NCI-H1048 (cell line): ENCODE data around the gene ALPL.
"Not testable (repeated sequence)": the region's sequence is repeated elsewhere in the genome, so short reads cannot be mapped to it uniquely, and the experiment has no call there.

ENCODE experiments used
- DNase-seq: peaks from one replicate; lab custom pipeline; 2025; lab: John Stamatoyannopoulos, UW

Gene ALPL

GRCh38 chr1:21509351-21510112 lies at the start of gene ALPL:
ALPL (plus strand) TSS chr1:21509423; CDS start chr1:21554082, 44,659 bp downstream.
- no peak for DNase-seq

DNA sequence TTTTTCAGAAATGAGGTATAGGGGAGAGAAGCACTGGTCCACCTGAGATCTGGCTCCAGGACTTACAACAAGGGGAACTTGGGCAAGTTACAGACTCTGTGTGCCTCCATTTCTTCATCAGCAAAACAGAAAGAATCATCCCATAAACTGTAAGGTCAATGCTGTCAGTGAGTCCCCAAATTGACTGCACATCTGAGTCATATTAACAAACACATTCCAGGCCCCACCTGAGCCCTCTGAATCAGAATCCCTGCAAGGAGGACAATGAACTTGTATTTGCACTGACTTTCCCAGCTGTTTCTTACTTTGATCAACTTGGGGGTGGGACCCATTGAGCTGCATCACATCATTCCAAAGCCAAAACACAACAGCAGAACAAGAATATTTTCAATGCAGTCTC lies 44.1 kb upstream of the ALPL start:
- not testable (repeated sequence) for DNase-seq

GRCh38 chr1:21467946-21468345 lies 41.3 kb upstream of the ALPL start:
- DNase-seq, result not testable (repeated sequence)

- DNase-seq, result no peak
Observed at GRCh38 chr1:21468599-21468998, 40.6 kb upstream of the ALPL start.

DNA sequence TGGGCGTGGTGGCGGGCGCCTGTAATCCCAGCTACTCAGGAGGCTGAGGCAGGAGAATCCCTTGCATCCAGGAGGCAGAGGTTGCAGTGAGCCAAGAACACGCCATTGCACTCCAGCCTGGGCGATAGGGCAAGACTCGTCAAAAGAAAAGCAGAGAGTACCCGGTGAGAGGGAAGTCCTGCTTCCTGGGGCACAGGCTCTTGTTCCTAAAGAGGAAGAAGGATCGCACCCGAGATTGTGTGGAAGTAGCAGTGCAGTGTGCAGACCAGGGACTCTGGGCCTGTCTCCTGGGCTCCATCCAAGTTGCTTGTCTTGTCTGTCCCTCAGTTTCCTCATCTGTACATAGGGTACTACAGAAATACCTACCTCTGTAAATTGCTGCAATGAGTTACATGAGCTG lies 39.6 kb upstream of the ALPL start:
- no peak for DNase-seq

DNA sequence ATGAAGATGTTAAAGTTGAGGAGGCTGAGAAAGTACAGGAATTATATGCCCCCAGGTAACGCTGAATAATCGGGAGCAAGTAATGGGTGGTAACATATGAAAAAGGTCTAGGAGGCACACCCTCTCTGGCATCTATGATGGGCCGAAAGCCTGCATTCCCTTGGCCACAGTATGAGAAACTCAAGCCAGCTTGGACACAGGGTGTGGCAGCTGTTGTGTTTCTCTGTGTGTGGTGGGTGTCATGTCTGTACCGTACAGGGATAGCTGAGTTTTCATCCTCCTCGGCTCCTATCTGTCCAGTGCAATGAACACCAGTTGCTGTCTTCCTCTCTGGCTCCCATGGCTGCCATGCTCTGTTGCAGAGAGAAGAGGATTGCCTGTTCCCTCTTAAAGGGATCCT lies 36.4 kb upstream of the ALPL start:
- no peak for DNase-seq

DNA sequence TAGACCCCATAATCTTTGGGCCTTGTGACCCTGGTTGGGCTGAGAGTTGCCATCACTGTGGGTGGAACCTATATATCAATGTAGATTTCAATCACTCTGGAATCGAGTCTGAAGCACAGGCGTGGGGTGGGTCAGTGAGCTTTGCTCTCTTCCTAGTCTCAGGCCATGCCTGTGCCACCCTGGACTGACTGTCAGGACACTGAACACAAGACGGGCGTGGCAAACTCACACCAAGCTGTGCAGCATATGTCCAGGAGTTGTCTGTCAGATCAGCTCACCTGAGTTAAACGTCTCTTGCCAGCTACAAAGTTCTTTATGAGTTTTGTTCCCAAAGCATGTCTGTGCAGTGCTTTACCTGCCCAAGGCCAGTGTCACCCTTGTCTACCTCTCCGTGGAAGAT lies 30.9 kb upstream of the ALPL start:
- no peak for DNase-seq

DNA sequence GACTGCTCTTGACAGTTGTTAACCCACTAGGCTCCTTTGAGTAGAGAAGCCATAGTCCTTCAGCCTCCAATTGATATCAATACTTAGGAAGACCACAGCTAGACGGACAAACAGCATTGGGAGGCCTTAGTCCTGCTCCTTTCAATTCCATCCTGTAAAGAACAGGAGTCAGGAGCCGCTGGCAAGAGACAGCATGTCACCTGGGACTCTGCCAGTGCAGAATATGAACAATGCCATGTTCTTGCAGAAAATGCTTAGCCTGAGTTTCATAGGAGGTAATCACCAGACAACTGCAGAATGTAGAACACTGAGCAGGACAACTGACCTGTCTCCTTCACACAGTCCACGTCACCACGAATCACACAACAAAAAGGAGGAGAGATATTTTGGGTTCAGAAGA lies 25.3 kb upstream of the ALPL start:
- DNase-seq, result not testable (repeated sequence)

GRCh38 chr1:21489146-21489545 lies 20.1 kb upstream of the ALPL start:
- no peak for DNase-seq

DNA sequence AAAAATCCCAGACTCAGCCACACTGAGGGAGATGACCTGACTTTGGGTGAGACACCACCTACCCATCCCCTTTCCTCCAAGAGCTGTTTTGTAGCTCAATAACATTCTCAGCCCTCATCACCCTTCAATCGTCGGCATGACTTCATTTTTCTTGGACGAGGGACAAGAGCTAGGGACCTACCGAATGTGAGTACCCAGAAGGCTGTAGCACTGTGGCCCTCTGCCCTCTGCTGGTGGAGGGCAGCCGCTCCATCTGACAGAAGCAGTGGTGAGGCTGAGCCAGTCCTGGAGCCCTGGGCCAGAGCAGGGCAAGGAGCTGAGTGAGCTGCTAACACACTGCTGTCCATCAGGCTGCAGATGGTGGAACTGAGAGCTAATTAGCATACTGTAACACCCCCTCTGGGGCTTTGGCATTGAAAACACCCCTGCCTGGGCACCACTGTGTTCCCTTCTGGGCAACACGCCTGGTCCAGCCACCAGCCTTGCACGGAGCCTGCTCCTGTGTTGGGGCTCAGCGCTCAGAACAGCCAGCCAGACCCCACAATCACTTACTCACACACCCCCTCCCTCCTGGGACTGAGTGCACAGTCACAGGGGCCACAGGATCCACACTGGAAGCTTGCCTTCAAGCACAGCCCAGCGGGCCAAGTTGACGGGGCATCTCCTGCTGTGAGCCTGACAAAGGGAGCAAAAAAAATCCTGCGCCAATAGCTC lies 18.3 kb upstream of the ALPL start:
- DNase-seq, result no peak

DNA sequence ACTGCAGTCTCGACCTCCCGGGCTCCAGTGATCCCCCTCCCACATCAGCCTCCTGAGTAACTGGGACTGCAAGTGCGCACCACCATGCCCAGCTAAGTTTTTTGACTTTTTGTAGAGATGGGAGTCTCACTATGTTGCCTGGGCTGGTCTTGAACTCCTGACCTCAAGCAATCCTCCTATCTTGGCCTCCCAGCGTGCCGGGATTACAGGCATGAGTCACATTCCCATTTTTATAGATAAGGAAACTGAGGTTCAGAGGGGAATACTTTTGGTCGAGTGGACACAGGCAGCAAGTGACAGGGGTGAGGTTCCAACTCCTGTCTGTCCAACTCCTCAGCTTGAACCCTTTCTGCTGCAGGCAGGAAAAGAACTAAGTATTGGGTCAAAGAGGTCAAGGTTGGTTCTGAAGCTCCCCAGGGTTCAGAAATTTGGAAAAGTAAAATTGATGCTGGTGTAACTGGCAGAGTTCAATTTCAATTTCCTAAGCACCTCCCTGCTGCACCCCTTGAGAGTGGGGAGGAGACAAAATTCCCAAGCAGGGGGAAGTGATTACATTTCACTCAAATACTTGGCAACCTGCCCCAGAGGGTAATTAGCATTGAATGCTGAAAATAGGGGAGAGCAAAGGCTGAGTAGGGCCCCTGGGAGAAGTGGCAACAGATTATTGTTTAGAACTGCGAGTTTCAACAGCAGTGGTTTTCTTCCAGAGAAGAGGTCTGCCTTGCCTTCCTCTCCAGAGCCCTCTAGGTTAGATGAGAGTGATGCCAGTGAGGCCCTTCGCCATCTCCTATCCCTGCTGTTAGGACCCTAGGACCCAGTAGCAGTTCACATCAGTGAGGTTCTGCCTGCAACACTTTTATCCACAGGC lies 17.5 kb upstream of the ALPL start:
- DNase-seq, result no peak

DNA sequence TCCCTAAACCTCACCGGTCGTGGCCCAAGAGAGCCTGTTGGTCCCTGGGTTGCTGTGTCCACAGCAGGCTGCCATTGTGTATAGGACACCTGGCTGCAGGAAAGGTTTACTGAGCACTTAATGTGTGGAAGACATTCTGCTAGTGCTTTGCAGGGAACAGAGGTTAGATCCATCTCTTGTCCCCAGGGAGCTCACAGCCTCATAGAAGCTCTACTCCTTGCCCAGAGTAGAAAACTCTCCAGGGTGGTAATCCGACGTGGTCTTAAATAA lies 16.9 kb upstream of the ALPL start:
- no peak for DNase-seq

- no peak for DNase-seq
Observed at GRCh38 chr1:21494196-21494595, 15.0 kb upstream of the ALPL start.

GRCh38 chr1:21495225-21495820 lies 13.9 kb upstream of the ALPL start:
- DNase-seq, result no peak

- no peak for DNase-seq
Observed at GRCh38 chr1:21496063-21496462, 13.2 kb upstream of the ALPL start.

- DNase-seq, result no peak
Observed at GRCh38 chr1:21496886-21497285, 12.3 kb upstream of the ALPL start.

- no peak for DNase-seq
Observed at GRCh38 chr1:21497466-21498061, 11.7 kb upstream of the ALPL start.

DNA sequence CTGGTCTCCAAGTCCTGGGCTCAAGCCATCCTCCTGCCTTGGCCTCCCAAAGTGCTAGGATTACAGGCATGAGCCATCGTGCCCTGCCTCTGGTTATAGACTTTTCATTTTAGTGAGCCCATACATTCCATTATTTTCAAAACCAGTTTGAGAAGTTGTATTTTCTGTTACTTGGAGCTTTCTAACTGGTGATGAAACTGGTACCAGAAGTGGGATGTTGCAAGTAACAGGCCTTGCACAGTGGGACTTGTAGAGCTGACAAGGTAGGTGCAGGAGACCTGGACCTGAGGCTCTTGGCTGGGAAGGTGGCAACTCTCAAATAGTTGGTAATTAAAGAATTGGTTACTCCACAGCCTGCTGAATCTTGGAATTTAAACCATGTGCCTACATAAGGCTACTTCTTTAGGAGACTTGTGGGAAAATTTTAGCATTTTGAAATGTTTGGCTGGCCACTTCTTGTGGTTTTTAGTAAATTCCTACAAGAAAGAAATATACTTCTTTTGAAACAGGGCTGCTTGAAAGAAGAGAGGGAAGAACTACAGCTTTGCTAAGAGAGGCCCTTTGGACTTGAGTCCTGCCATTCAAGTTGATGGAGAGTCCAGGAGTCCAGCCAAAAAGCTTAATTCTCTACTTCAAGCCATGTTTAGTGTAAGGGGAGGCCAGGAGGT lies 9.8 kb upstream of the ALPL start:
- no peak for DNase-seq

DNA sequence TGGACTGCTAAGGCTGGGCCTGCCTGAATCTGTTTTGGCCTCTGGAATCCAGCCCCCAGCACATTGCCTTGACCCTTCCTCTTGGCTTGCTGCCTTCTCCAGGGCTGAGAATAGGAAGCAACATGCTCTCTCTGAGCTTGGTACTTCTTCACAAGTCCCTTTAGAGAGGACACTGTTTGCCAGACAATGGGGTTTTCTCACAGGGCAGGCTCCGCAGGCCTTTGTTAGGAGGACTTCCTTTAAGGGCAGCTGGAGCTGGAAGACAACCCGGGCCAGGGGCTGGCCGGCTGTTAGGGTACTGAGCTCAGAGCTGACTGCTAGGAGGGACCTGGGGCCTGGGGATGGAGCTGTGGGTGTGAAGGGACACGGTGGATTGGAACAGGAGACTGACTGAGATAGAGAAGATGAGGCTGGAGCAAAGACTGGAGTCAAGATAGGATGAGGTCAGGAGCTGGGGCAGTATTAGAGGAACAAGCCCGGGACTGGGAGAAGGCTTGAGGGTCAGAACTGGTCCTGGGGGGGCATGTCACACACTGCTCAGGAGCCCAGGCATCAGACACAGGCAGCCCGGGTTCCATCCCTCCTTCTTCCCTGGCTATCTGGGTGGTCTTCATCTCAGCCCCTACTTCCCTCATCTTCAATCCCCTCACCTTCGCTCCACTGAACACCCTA lies 5.4 kb upstream of the ALPL start:
- DNase-seq, result no peak

- DNase-seq, result no peak
Observed at GRCh38 chr1:21506804-21507203, 2.4 kb upstream of the ALPL start.
